GM11168 (cell line): ENCODE results near the gene PXDC1.
"Not testable (repeated sequence)": the region's sequence is repeated elsewhere in the genome, so short reads cannot be mapped to it uniquely, and the experiment has no call there.

Source experiments
- in situ Hi-C: fragments of 300-500 bp; cut with MboI; formaldehyde crosslinking; loops from one replicate; pipeline ENCODE4 v1.12.0; 2022; ENCODE audit warnings: low sequenced_read_pairs; ENCODE audit not compliant: unreplicated experiment

PXDC1 gene

DNA sequence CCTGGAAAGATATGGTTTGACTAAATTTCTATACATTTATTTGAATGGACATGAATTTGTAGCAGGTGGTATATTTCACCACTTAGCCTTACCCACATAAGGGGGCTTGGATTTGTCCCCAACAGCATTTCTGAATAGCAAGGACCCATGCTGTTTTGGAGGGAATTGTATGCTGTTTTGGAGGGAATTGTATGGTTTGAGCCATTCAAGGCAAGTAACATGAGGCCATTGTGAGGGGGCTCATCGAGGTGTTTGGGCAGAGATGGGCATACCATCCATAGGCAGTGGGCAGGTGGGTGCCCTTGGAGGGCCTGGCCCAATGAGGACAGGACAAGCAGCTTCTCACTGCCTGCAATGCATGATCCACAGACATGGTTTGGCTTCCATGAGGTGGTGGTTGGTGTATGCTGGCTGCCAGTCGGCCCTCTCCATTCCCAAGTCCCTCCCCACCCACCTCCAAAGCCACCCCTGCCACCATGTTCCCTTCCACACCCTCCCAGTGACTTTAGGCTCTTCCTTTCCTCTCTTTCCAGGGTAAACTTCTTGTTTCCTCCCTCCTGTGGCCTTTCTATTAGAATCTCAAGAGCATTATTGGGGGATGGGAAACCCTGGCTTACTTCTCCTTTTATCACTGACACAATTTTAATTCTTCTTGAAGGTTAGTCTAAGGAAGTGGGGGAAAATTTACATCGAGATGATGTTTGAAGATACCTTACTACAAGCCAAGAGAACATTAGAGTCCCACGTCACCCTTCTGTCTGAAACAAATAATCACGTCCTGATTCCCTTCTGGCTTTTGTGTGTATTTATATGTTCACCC lies 13.2 kb upstream of the PXDC1 start:
- in situ Hi-C loops = no loop called here

GRCh38 chr6:3762852-3763251 lies 11.3 kb upstream of the PXDC1 start:
- in situ Hi-C loops = no loop called here

DNA sequence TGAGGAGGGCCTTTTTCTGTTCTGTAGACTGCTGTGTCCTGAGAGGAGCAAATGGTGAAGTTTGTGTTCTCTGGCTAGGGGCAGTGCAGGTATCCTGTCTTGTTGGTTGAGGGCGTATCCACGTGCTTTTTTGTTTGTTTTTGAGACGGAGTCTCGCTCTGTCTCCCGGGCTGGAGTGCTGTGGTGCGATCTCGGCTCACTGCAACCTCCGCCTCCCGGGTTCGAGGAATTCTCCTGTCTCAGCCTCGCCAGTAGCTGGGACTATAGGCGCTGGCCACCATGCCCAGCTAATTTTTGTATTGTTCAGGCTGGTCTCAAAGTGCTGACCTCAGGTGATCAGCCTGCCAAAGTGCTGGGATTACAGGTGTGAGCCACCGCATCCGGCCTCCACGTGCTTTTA lies 10.8 kb upstream of the PXDC1 start:
- in situ Hi-C loops = no loop called here

DNA sequence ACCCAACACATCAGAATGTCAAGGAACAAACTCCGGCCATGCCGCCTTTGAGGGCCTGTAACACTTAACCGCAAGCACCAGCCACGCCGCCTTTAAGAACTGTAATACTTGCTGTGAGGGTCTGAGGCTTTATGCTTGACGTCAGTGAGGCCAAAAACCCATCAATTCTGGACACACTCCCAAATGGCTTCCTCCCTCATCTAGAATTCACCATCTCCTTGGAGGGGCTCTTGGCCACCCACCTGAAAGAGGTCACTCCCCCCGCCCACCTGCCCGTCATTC lies 10.4 kb upstream of the PXDC1 start:
- in situ Hi-C loops = no loop called here

- in situ Hi-C loops = no loop called here
Observed at GRCh38 chr6:3759646-3760232, 8.2 kb upstream of the PXDC1 start.

DNA sequence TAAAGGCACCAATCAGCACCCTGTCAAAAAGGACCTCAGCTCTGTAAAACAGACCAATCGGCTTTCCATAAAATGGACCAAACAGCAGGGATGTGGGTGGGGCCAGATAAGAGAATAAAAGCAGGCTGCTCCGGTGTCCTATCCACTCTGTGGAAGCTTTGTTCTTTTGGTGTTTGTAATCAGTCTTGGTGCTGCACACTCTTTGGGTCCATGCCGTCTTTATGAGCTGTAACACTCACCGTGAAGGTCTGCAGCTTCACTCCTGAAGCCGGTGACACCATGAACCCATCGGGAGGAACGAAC lies 7.3 kb upstream of the PXDC1 start:
- in situ Hi-C loops = no loop called here

- in situ Hi-C loops = not testable (repeated sequence)
Observed at GRCh38 chr6:3757998-3758841, 6.7 kb upstream of the PXDC1 start.

GRCh38 chr6:3757241-3757641 lies 5.7 kb upstream of the PXDC1 start:
- in situ Hi-C loops = no loop called here

- in situ Hi-C loops = no loop called here
Observed at GRCh38 chr6:3756546-3756945, 5.0 kb upstream of the PXDC1 start.

DNA sequence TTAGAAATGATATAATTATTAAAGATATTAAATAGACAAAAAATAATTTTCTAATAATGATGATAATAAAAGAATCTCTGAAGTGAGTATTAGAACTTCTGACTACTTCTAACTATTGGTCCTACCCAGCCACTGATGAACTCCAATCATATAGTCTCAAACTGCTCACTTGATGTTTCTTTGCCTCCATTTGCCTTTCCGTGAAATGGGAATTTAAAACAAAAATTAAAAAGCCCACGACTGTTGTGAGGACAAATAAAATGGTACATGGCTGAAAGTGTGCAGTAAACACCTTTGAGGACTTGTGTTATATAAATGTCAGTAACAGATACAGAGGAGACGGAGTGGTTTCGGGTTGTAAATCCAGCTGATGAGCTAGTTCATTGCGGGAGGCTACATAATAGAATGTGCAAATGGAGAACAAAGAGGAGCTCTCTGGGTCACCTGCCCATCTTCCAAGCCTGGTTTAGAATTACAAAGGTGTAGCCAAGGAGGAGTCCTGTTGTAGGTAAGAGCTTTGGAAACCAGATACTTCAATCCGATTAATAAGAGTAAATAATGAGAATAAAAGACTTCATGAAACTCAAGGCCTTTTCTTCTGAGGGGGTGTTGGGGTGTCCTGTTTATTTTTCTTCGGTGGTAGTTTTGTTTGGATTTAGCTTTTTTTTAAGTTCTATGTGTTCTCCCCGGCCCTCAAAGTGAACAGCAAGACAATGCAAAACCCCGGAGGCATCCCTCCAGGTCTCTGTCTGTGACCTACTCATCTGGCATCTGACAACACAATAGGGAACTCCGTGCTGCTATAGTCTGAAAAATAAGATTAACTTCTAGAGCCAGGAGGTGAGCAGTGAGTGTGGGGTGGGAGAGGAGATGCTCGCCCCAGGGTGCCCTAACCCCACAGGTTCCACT lies 4.4 kb upstream of the PXDC1 start:
- in situ Hi-C loops = no loop called here

- in situ Hi-C loops = no loop called here
Observed at GRCh38 chr6:3754776-3755175, 3.3 kb upstream of the PXDC1 start.

GRCh38 chr6:3754032-3754725 lies 2.7 kb upstream of the PXDC1 start:
- in situ Hi-C loops = not testable (repeated sequence)

DNA sequence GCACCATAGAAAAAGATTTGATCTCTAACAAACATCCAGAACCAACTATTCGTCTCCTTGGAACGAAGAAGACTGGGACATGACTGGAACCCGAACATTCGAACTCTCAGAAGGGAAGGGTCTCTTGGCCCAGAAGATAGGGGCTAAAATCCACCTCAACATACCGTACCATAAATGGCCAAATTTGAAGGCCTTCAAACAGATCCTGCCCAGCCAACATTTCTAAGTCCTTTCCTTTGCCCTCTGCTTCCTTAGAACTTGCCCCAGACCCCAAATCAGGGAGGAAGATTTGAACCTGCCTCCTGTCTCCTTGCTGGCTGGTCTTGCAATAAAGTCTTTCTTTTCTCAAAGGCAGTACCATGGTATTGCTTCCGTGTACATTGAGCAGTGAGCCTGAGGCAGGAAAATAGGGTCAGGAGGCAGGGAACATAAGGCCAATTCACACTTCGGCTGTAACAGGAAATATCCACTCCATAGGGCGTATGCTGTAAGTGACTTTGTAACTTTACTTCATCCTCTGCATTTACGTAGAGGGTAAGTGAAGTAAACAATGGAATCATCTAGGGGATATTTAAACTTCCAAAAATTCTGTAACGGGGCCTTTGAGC lies 1.8 kb upstream of the PXDC1 start:
- in situ Hi-C loops = no loop called here

DNA sequence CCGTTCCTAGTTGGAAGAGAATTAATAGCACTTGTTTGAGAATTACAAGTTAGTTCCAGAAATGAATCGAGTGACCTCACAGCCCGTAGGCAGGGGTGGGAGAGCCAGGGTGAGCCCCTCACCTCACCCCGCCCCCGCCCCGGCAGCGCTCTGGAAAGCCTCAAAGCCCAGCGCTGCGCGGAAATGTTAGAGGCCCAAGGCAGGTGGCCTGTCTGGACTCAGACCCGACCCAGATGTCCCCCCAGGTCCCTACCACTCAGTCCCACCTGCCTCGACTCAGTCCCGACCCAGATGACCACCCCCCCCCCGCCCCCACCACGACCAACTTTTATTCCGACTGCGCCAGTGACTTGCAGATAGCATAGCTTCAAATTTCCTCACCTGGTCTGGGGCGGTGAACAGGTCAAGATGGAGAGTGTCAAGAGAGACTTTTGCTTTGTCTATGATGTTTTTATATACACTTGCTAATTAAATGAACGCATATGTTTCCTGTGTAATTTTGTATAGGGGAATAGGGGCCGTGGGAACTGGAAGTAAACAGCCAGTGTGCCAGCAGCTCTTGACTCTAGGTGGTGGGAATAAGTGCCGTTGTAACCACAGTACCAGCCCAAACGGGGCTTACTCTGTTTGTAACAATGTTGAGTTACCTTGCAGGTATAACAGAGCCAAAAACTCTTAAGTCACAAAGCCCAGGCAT lies 1.2 kb upstream of the PXDC1 start:
- in situ Hi-C loops = no loop called here

DNA sequence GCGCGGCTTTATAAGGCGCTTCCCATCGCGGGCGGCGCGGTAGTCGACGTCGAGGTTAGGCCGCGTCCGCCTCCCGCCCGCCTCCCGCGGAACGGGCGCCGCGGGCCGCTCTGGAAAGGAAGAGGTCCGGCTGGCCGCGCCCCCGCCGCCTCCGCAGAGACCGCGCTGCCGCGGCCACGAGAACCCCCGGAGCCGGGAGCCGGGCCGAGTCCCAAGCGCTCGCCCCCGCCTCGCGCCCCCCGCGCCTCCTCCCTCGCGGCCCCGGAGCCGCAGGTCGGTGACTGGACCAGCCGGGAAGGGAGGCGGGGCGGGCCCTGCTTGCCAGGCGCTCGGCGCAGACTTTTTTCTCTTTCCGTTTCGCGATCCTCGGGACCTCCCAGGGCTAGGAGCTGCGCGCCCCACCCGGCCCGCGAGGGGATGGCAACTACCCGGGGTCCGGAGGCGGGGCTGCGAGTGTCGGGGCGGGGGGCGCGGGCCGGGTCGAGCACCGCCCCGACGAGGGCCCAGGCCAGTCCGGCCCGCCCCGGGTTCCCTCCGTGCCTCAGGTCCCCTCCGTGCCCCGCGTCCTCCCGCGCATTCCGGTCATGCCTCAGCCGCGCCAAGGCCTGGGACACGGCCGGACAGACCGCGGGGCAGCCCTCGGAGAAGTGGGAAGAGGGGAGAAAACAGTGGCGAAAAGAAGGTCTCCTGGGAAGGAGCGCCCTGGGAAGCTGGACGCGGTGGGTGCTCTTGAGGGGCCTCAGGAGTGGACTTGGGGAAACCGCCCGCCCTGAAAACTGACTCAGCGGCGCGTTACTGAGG lies 417 bp upstream of the PXDC1 start:
- in situ Hi-C loops = no loop called here

DNA sequence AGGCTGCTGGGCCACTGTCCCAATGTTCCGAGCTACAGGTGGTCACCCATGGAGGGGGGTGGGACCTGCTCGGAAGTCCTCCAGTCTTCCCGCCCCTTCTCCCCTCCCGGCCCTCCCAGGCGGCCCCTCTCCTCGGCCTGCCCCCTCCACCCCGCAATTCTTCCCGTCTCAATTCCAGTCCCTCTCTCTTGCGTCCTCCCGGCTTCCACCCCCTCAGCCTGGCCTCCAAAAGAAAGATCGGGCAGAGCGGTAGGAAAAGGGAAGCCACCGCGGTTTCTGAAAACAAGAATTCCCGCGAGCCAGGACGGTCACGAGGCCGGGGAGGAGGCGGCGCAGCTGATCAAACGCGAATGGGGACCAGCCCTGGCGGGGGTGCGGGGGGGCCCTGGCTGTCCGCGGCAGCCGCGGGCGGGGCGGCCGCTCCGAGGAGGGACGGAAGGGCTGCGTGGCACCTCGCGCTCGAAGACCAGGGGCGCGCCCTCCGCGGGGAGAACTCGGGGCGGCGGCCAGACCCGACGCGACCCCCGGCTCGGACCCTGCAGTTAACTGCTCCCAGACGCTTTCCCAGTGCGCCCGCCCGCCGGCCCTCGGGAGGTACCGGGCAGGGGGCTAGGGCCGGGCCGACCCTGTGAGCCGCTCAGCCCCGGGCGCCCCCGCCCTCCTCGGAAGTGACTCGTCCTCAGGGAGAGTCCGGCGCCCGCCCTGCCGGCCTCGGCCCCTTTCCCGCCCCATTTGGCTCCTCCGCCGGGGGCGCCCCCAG lies 1.0 kb downstream of the PXDC1 start:
- in situ Hi-C loops = no loop called here

DNA sequence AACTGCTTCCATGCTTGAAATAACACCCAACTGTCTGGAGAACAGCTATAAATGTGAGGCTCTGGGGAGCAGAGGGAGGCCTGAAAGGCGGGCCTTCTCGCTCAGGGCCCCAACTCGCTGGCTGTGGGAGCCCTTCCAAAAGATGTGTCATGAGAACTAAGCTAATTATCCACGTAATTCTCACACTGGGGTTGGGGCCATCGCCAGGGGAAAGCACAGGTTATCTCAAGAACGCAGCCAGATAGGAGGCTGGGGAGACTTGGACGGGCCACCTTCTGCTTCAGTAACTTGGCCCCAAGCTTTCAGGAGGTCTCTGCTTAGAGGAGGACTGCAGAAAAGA lies 1.6 kb downstream of the PXDC1 start:
- in situ Hi-C loops = loop anchor here (10.0 to 25.0 kb wide), 3 partner anchors 145 to 387 kb away; partner anchors contain the start of gene ECI2
